ENCODE measurements around the gene LAPTM5. TPM values are rescaled to one million over a fixed set of nuclear protein-coding genes. Genes with fewer than 3 reads are reported as not detected.

The LAPTM5 gene
- total RNA-seq, 1 experiment from 2014 or later = 1.5 TPM

DNA sequence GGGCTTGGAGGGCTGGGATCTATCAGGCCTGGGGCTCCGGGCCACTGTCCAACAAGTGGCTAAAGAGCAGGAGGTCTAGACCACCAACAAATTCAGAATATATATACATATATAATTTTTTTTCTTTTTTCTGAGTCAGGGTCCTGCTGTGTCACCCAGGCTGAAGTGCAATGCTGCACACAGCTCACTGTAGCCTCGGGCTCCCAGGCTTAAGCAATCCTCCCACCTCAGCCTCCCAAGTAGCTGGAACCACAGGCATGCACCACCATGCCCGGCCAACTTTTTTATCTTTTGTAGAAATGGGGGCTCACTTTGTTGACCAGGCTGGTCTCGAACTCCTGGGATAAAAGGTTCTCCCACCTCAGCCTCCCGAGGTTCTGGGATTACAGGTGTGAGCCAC is 6.8 kb upstream of the LAPTM5 start:
- Histone ChIP-seq H3K9ac (ENCODE audit: low read length) (no peak overlapping the region), H3K4me3 (replicated peaks in 1 of 2; ENCODE audit: low read depth in 1 of 2, low read length in 2 of 2) (no peak overlapping the region), H3K36me3 (ENCODE audit: control insufficient read depth in 1 of 2, insufficient read depth in 2 of 2, low read length in 2 of 2) (no peaks in the 10 kb centered on the region), H3K79me2 (ENCODE audit: insufficient read depth, low read length) (no peaks in the 10 kb centered on the region), H3K9me2 (ENCODE audit: insufficient read depth) (no peaks in the 10 kb centered on the region), H3K4me1 (ENCODE audit: control insufficient read depth in 1 of 2, insufficient read depth in 2 of 2, low read length in 2 of 2) (peaks cover 0 to 9% of the 10 kb centered on the region in 2 experiments; a peak in 1 of 4 replicates), H3K9me3 (ENCODE audit: control insufficient read depth in 1 of 2, insufficient read depth in 1 of 2, low read depth in 1 of 2, low read length in 2 of 2) (no peaks in the 10 kb centered on the region), H3K27ac (ENCODE audit: low read depth, low read length) (no peak overlapping the region; the same call in 1 of the 2 replicates), H4K20me1 (ENCODE audit: insufficient read depth) (no peaks in the 10 kb centered on the region), H3K27me3 (ENCODE audit: insufficient read depth, low read length) (no peaks in the 10 kb centered on the region), H3K4me2 (ENCODE audit: low read length) (no peak overlapping the region), H2AFZ (ENCODE audit: low read depth, low read length, poor library complexity, severe bottlenecking) (no peak overlapping the region)
- DNase-seq (ENCODE audit: low read depth, low spot score) (no peak), ATAC-seq (no peak)
- ChIA-PET RAD21 (ENCODE audit: low non-redundant PET in 1 of 2, low total read pairs in 2 of 2, uncharacterized antibody in 2 of 2, unreplicated experiment in 2 of 2) (no interaction called here), CTCF (no interaction called here), POLR2A (no interaction called here)
- intact Hi-C loops (cut with micrococcal nuclease) = no loop called here
- TF ChIP-seq SP1 (IDR thresholded peaks at IDR 0.05; ENCODE audit: low read depth) = no peak
- no peak for TF ChIP-seq EZH2 (IDR thresholded peaks at IDR 0.05)
- no peak for TF ChIP-seq EGR1 (IDR thresholded peaks at IDR 0.05; ENCODE audit: low read depth)
- TF ChIP-seq JUND (IDR thresholded peaks at IDR 0.05) = no peak
- no peak for TF ChIP-seq ZFX (IDR thresholded peaks at IDR 0.05)
- TF ChIP-seq ELF1 (IDR thresholded peaks at IDR 0.05; ENCODE audit: borderline replicate concordance, low read depth) = no peak
- no peak for TF ChIP-seq FOSL1 (IDR thresholded peaks at IDR 0.05; ENCODE audit: low read depth)
- TF ChIP-seq, protein P1, sequence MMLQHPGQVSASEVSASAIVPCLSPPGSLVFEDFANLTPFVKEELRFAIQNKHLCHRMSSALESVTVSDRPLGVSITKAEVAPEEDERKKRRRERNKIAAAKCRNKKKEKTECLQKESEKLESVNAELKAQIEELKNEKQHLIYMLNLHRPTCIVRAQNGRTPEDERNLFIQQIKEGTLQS (IDR thresholded peaks at IDR 0.05) = no peak
- TF ChIP-seq CBX3 (IDR thresholded peaks at IDR 0.05; ENCODE audit: low read depth) = no peak
- TF ChIP-seq, protein P2, sequence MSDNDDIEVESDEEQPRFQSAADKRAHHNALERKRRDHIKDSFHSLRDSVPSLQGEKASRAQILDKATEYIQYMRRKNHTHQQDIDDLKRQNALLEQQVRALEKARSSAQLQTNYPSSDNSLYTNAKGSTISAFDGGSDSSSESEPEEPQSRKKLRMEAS (IDR thresholded peaks at IDR 0.05) = no peak
- TF ChIP-seq CEBPB (IDR thresholded peaks at IDR 0.05; ENCODE audit: low read depth) = no peak
- no peak for TF ChIP-seq SRF (IDR thresholded peaks at IDR 0.05; ENCODE audit: low read depth)
- TF ChIP-seq, protein P3, sequence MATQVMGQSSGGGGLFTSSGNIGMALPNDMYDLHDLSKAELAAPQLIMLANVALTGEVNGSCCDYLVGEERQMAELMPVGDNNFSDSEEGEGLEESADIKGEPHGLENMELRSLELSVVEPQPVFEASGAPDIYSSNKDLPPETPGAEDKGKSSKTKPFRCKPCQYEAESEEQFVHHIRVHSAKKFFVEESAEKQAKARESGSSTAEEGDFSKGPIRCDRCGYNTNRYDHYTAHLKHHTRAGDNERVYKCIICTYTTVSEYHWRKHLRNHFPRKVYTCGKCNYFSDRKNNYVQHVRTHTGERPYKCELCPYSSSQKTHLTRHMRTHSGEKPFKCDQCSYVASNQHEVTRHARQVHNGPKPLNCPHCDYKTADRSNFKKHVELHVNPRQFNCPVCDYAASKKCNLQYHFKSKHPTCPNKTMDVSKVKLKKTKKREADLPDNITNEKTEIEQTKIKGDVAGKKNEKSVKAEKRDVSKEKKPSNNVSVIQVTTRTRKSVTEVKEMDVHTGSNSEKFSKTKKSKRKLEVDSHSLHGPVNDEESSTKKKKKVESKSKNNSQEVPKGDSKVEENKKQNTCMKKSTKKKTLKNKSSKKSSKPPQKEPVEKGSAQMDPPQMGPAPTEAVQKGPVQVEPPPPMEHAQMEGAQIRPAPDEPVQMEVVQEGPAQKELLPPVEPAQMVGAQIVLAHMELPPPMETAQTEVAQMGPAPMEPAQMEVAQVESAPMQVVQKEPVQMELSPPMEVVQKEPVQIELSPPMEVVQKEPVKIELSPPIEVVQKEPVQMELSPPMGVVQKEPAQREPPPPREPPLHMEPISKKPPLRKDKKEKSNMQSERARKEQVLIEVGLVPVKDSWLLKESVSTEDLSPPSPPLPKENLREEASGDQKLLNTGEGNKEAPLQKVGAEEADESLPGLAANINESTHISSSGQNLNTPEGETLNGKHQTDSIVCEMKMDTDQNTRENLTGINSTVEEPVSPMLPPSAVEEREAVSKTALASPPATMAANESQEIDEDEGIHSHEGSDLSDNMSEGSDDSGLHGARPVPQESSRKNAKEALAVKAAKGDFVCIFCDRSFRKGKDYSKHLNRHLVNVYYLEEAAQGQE (IDR thresholded peaks at IDR 0.05; ENCODE audit: low read depth) = no peak
- no peak for TF ChIP-seq RAD21 (IDR thresholded peaks at IDR 0.05; ENCODE audit: low read depth)
- TF ChIP-seq, protein P4, sequence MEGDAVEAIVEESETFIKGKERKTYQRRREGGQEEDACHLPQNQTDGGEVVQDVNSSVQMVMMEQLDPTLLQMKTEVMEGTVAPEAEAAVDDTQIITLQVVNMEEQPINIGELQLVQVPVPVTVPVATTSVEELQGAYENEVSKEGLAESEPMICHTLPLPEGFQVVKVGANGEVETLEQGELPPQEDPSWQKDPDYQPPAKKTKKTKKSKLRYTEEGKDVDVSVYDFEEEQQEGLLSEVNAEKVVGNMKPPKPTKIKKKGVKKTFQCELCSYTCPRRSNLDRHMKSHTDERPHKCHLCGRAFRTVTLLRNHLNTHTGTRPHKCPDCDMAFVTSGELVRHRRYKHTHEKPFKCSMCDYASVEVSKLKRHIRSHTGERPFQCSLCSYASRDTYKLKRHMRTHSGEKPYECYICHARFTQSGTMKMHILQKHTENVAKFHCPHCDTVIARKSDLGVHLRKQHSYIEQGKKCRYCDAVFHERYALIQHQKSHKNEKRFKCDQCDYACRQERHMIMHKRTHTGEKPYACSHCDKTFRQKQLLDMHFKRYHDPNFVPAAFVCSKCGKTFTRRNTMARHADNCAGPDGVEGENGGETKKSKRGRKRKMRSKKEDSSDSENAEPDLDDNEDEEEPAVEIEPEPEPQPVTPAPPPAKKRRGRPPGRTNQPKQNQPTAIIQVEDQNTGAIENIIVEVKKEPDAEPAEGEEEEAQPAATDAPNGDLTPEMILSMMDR (IDR thresholded peaks at IDR 0.05 in 2 of 3, conservative IDR thresholded peaks at IDR 0.05 in 1 of 3; ENCODE audit: borderline replicate concordance in 1 of 3, insufficient read depth in 1 of 3, low read depth in 2 of 3, low read length in 2 of 3) = no peak
- no peak for TF ChIP-seq POLR2A (IDR thresholded peaks at IDR 0.05; ENCODE audit: borderline replicate concordance, extremely low read depth, insufficient read depth, insufficient read length)
- no peak for TF ChIP-seq YY1 (IDR thresholded peaks at IDR 0.05; ENCODE audit: extremely low read depth, insufficient replicate concordance, low read depth, low read length)
- no peak for TF ChIP-seq TCF7L2 (IDR thresholded peaks at IDR 0.05; ENCODE audit: borderline replicate concordance, extremely low read depth, insufficient read depth, insufficient read length)
- TF ChIP-seq ZNF274 (IDR thresholded peaks at IDR 0.05; ENCODE audit: low read depth, low read length) = no peak
- no TSS peak for BruUV-seq (replicated peaks)

All from HCT116 (cell line).